Hepatocyte (in vitro differentiated cells): ENCODE measurements around the gene SLC8A1.

ENCODE experiments used
- CTCF ChIP-seq: fragments of 200-600 bp; sonication (generic); IDR thresholded peaks from 2 replicates; pipeline ENCODE4 v1.5.1; 2016; ENCODE audit warnings: antibody characterized with exemption, mild to moderate bottlenecking; ENCODE audit not compliant: poor library complexity
- EZH2 ChIP-seq: fragments of 200-600 bp; sonication (generic); IDR thresholded peaks from 2 replicates; pipeline ENCODE4 v1.6.1; 2016; ENCODE audit warnings: antibody characterized with exemption, mild to moderate bottlenecking, borderline replicate concordance
- EZH2phosphoT487 ChIP-seq: fragments of 200-600 bp; sonication (generic); IDR thresholded peaks from one replicate; pipeline ENCODE4 v1.6.1; 2018; ENCODE audit warnings: antibody characterized with exemption, mild to moderate bottlenecking, low read depth, moderate library complexity; ENCODE audit not compliant: unreplicated experiment, severe bottlenecking

- TF ChIP-seq CTCF: no peak
- no peak for TF ChIP-seq EZH2phosphoT487
- TF ChIP-seq EZH2: no peak
Measured at GRCh38 chr2:40409734-40410133, 42.2 kb downstream of the SLC8A1 start.
